Ovary (tissue), 9 donors: ENCODE measurements around the gene SLC2A13. TPM values are rescaled to one million over a fixed set of nuclear protein-coding genes. Genes with fewer than 3 reads are reported as not detected.
"Not testable (repeated sequence)": the region's sequence is repeated elsewhere in the genome, so short reads cannot be mapped to it uniquely, and the experiment has no call there.

Experiments
- DNase-seq, 5 donors: peaks; one replicate each; pipeline ENCODE4 v3.0.0-alpha.2; 2019 to 2020
- H3K27ac ChIP-seq, 2 donors: fragments of 200-600 bp; one replicate each; pipeline versions ENCODE4 v1.5.1 to v1.8.0; 2019 to 2022
- H3K27me3 ChIP-seq: fragments of 200-600 bp; one replicate; pipeline ENCODE4 v1.8.0; 2022
- H3K36me3 ChIP-seq: fragments of 200-600 bp; sonication (generic); one replicate; pipeline ENCODE4 v1.5.1; 2019
- H3K4me1 ChIP-seq: one replicate; pipeline ENCODE4 v1.8.1; 2013; ENCODE audit warnings: mild to moderate bottlenecking, moderate library complexity; ENCODE audit not compliant: insufficient read depth
- H3K4me3 ChIP-seq: fragments of 200-600 bp; sonication (generic); one replicate; pipeline ENCODE4 v1.5.1; 2017
- H3K9me3 ChIP-seq, 2 donors: fragments of 200-600 bp in 1 of 2; sonication (generic) in 1 of 2; one replicate each; pipeline versions ENCODE4 v1.5.1 to v1.8.1; 2013 to 2019; ENCODE audit warnings: mild to moderate bottlenecking in 1 of 2, moderate library complexity in 1 of 2
- CTCF ChIP-seq, 3 donors: fragments of 450-650 bp in 2 of 3; fragments of 200-600 bp in 1 of 3; IDR thresholded peaks; one replicate each; pipeline versions ENCODE4 v1.5.1 to v1.8.0; 2016 to 2022; ENCODE audit warnings: antibody characterized with exemption in 3 of 3, mild to moderate bottlenecking in 1 of 3
- EP300 ChIP-seq: sonication (generic); formaldehyde crosslinking; IDR thresholded peaks from one replicate; pipeline ENCODE4 v1.6.1; 2017; ENCODE audit warnings: antibody characterized with exemption
- POLR2A ChIP-seq: fragments of 450-650 bp; IDR thresholded peaks from one replicate; pipeline ENCODE4 v1.6.1; 2017; ENCODE audit warnings: antibody characterized with exemption, mild to moderate bottlenecking, moderate library complexity
- WGBS, 3 donors: extraction: QIAGEN DNeasy Blood & Tissue Kit in 1 of 3; methylation state at CpG; one replicate each; pipeline versions ENCODE4 v1.1.5 to v1.1.7; 2013 to 2017; 5-methylcytosine and 5-hydroxymethylcytosine counted together
- intact Hi-C, 4 donors: fragments of 100-400 bp; cut with DNase I; formaldehyde crosslinking; loops; one replicate each; pipeline versions ENCODE4 v1.11.0 to v1.15.1; 2022 to 2023
- polyA plus RNA-seq, 2 donors: library from polyadenylated mRNA; stranded (reverse); fragments of 200-250 nt in 1 of 2; fragments of 350-450 nt in 1 of 2; fragmentation: Illumina TruSeq in 1 of 2; extraction: RNeasy Lipid Tissue Mini Kit (QIAGEN cat#74804) in 1 of 2; gene quantifications; one replicate each; pipeline ENCODE4 v1.2.3, GENCODE V29; 2013 to 2014
- total RNA-seq, 7 donors: library from RNA; depleted of rRNA in 2 of 7; stranded (reverse); fragments of >200 nt in 2 of 7; fragmentation: NEBNext Ultra II Directional in 3 of 7; extraction: Animal tissue kit (Norgen Biotek cat#: 25700) in 3 of 7; gene quantifications; one replicate each; pipeline versions ENCODE4 v1.1.0 to v1.2.4, GENCODE V29; 2016 to 2023
- donor health status: DM: no; HTN: no; CAD: no; lungs with moderate emphysema.
- donor health status: DM: no; HTN: no; CAD: no.
- donor health status: Bipolar disorder and iron deficiency.
- donor health status: DM: yes; HTN: yes; CAD: no.
- donor health status: DM: no; HTN: no; CAD: no.
- donor health status: DM: yes; HTN: yes; CAD: no.

Gene SLC2A13
- total and polyA plus RNA-seq, 9 donors, result 2.3 to 24.3 (median 7.9) TPM

GRCh38 chr12:39852346-39852745, 253.5 kb downstream of the SLC2A13 start:
- H3K36me3 ChIP-seq, result no peaks in the 10 kb centered on the region
- no peaks in the 10 kb centered on the region for H3K4me1 ChIP-seq
- no peak overlapping the region for H3K4me3 ChIP-seq
- WGBS, 3 donors, result 87 to 98% (median 97%) methylated on average over 1 of the region's 1 CpG
- DNase-seq, result no peak
- H3K9me3 ChIP-seq, result no peaks in the 10 kb centered on the region
- intact Hi-C loops, result no loop called here
- no peak overlapping the region for H3K27ac ChIP-seq
- TF ChIP-seq POLR2A, result no peak
- TF ChIP-seq CTCF (IDR thresholded peaks at IDR 0.05), result no peak
- TF ChIP-seq EP300, result no peak
- no peaks in the 10 kb centered on the region for H3K27me3 ChIP-seq

- 85 to 97% (median 96%) methylated on average over 1 of the region's 1 CpG for WGBS, 3 donors
- H3K27me3 ChIP-seq, H3K4me3 ChIP-seq, H3K9me3 ChIP-seq, H3K27ac ChIP-seq, H3K36me3 ChIP-seq, H3K4me1 ChIP-seq, intact Hi-C loops, DNase-seq: not testable (repeated sequence)
Measured at GRCh38 chr12:39848218-39848617, 257.7 kb downstream of the SLC2A13 start.

GRCh38 chr12:39846971-39847650, 258.8 kb downstream of the SLC2A13 start:
- no peaks in the 10 kb centered on the region for H3K36me3 ChIP-seq
- no peak for DNase-seq
- TF ChIP-seq CTCF (IDR thresholded peaks at IDR 0.05) (no peak), EP300 (no peak), POLR2A (no peak)
- WGBS, 3 donors, result 46 to 62% (median 62%) methylated on average over 2 of the region's 2 CpGs
- no peaks in the 10 kb centered on the region for H3K4me1 ChIP-seq
- H3K9me3 ChIP-seq, result no peaks in the 10 kb centered on the region
- no peak overlapping the region for H3K27ac ChIP-seq
- H3K27me3 ChIP-seq, result no peaks in the 10 kb centered on the region
- intact Hi-C loops, result no loop called here
- H3K4me3 ChIP-seq, result no peak overlapping the region

GRCh38 chr12:39846304-39846703, 259.6 kb downstream of the SLC2A13 start:
- 92 to 97% (median 93%) methylated on average over 2 of the region's 2 CpGs for WGBS, 3 donors
- H3K27ac ChIP-seq, result no peak overlapping the region
- H3K27me3 ChIP-seq, result no peaks in the 10 kb centered on the region
- no peak overlapping the region for H3K4me3 ChIP-seq
- intact Hi-C loops, result no loop called here
- H3K9me3 ChIP-seq, result no peaks in the 10 kb centered on the region
- no peaks in the 10 kb centered on the region for H3K36me3 ChIP-seq
- DNase-seq, result no peak
- H3K4me1 ChIP-seq, result no peaks in the 10 kb centered on the region
- TF ChIP-seq EP300 (no peak), POLR2A (no peak), CTCF (IDR thresholded peaks at IDR 0.05) (no peak)

GRCh38 chr12:39840422-39840821, 265.5 kb downstream of the SLC2A13 start:
- TF ChIP-seq POLR2A (no peak), CTCF (IDR thresholded peaks at IDR 0.05) (no peak), EP300 (no peak)
- no peaks in the 10 kb centered on the region for H3K27me3 ChIP-seq
- intact Hi-C loops, result no loop called here
- H3K4me3 ChIP-seq, result no peak overlapping the region
- WGBS, 3 donors, result 91 to 94% (median 94%) methylated on average over 2 of the region's 2 CpGs
- no peak overlapping the region for H3K27ac ChIP-seq
- H3K36me3 ChIP-seq, result no peaks in the 10 kb centered on the region
- no peaks in the 10 kb centered on the region for H3K9me3 ChIP-seq
- no peaks in the 10 kb centered on the region for H3K4me1 ChIP-seq
- no peak for DNase-seq
